ENCODE measurements around the gene SLC12A2.

The SLC12A2 gene

DNA sequence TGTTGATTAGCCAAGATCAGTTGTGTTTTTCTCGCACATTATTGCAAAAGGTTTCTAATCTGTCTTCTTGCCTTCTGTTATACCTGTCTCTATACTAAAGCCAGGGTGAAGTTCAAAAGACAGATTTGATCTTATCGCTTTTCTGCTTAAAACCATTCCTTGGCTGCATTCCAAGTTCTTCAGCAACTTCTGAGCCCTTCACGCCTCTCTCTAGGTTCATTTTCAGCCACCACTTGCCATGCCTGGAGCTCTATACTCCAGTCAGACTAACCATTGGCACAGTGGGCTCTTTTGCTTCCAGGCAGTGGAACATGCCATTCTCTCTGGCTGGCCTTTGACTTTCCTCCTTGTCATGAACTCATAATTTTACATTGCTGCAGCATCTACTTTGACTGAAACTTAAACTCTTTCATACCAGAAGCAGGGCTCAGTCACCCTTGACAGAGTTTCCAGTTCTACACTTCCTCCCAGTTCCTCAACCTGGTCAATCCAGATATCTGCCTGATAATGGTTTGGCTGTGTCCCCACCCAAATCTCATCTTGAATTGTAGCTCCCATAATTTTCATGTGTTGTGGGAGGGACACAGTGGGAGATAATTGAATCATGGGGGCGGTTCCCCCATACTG is 114.4 kb downstream of the SLC12A2 start:
- no peaks in the 10 kb centered on the region for H4K20me1 ChIP-seq (ENCODE audit: insufficient read depth, low read length)
- H3K9me2 ChIP-seq (ENCODE audit: low read depth, low read length): no peaks in the 10 kb centered on the region
- H3K4me2 ChIP-seq (ENCODE audit: low read length): no peak overlapping the region
- H3K27ac ChIP-seq (ENCODE audit: low read depth, low read length, poor library complexity, severe bottlenecking): no peak overlapping the region
- no peak overlapping the region for H3K4me3 ChIP-seq (ENCODE audit: low read depth, low read length, poor library complexity, severe bottlenecking)
- no peaks in the 10 kb centered on the region for H3K9me3 ChIP-seq (ENCODE audit: low read length)
- no peaks in the 10 kb centered on the region for H3K27me3 ChIP-seq (ENCODE audit: insufficient read depth, low read length)
- H3F3A ChIP-seq (ENCODE audit: insufficient read depth, low read length): no peaks in the 10 kb centered on the region
- peaks cover 6% of the 10 kb centered on the region for H3K4me1 ChIP-seq (ENCODE audit: insufficient read depth, low read length, severe bottlenecking)
- no peak overlapping the region for H3K9ac ChIP-seq (ENCODE audit: low read length)
- no peak overlapping the region for H2AFZ ChIP-seq (ENCODE audit: low read length)
- TF ChIP-seq EZH2 (IDR thresholded peaks at IDR 0.05; ENCODE audit: borderline replicate concordance, low read length): no peak
- TF ChIP-seq, protein P1, sequence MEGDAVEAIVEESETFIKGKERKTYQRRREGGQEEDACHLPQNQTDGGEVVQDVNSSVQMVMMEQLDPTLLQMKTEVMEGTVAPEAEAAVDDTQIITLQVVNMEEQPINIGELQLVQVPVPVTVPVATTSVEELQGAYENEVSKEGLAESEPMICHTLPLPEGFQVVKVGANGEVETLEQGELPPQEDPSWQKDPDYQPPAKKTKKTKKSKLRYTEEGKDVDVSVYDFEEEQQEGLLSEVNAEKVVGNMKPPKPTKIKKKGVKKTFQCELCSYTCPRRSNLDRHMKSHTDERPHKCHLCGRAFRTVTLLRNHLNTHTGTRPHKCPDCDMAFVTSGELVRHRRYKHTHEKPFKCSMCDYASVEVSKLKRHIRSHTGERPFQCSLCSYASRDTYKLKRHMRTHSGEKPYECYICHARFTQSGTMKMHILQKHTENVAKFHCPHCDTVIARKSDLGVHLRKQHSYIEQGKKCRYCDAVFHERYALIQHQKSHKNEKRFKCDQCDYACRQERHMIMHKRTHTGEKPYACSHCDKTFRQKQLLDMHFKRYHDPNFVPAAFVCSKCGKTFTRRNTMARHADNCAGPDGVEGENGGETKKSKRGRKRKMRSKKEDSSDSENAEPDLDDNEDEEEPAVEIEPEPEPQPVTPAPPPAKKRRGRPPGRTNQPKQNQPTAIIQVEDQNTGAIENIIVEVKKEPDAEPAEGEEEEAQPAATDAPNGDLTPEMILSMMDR (IDR thresholded peaks at IDR 0.05; ENCODE audit: low read length): no peak
- no peaks in the 10 kb centered on the region for H3K79me2 ChIP-seq (ENCODE audit: insufficient read depth, low read length)
- H3K36me3 ChIP-seq (ENCODE audit: insufficient read depth, low read length): no peaks in the 10 kb centered on the region

DNA sequence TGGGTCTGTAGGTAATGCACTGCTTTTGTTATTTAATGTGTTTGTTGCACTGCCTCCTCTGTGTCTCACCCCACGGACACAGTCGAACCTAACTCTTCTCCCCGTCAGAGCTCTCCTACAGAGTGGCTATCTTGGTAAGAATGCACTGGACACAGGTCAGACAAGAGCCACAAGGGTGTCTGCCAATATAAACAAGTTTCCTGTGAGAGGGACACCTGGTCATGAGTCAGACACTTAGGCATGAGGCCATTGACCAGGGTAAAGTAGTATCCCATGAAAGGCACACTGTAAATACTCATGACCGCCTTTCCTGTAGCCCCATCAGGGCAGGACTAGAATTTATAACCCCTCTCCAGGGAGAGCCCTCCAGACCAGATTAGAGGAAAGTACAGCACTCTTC is 115.5 kb downstream of the SLC12A2 start:
- Histone ChIP-seq H3K4me3 (ENCODE audit: low read depth, low read length, poor library complexity, severe bottlenecking) (no peak overlapping the region), H3K9ac (ENCODE audit: low read length) (no peak overlapping the region), H3K27me3 (ENCODE audit: insufficient read depth, low read length) (no peaks in the 10 kb centered on the region), H3K4me1 (ENCODE audit: insufficient read depth, low read length, severe bottlenecking) (peaks cover 6% of the 10 kb centered on the region), H3F3A (ENCODE audit: insufficient read depth, low read length) (no peaks in the 10 kb centered on the region), H4K20me1 (ENCODE audit: insufficient read depth, low read length) (no peaks in the 10 kb centered on the region), H3K9me2 (ENCODE audit: low read depth, low read length) (no peaks in the 10 kb centered on the region), H3K9me3 (ENCODE audit: low read length) (no peaks in the 10 kb centered on the region), H2AFZ (ENCODE audit: low read length) (no peak overlapping the region), H3K79me2 (ENCODE audit: insufficient read depth, low read length) (no peaks in the 10 kb centered on the region), H3K27ac (ENCODE audit: low read depth, low read length, poor library complexity, severe bottlenecking) (no peak overlapping the region), H3K36me3 (ENCODE audit: insufficient read depth, low read length) (no peaks in the 10 kb centered on the region), H3K4me2 (ENCODE audit: low read length) (no peak overlapping the region)
- no peak for TF ChIP-seq EZH2 (IDR thresholded peaks at IDR 0.05; ENCODE audit: borderline replicate concordance, low read length)
- TF ChIP-seq, protein P1 (IDR thresholded peaks at IDR 0.05; ENCODE audit: low read length): no peak

DNA sequence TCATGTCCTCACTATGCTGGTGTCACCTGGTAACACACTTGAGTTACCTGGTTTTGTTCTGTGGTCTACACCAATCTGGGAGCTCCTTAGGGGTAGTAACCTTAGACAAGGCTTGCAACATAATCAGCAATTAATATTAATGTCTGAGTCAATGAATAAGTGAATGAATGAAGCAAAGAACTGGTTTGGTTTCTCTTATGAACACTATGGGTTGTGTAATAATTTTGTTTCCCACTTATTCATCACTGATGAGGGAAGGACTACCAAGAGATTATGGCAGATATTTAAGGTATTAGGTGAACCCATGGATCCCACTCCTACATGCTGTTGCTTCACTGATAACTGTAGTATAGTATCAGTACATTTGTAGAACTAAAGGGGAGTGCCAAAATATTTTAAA is 116.0 kb downstream of the SLC12A2 start:
- no peaks in the 10 kb centered on the region for H3K27me3 ChIP-seq (ENCODE audit: insufficient read depth, low read length)
- no peaks in the 10 kb centered on the region for H3K9me2 ChIP-seq (ENCODE audit: low read depth, low read length)
- no peaks in the 10 kb centered on the region for H3K79me2 ChIP-seq (ENCODE audit: insufficient read depth, low read length)
- no peak overlapping the region for H3K4me2 ChIP-seq (ENCODE audit: low read length)
- TF ChIP-seq, protein P1 (IDR thresholded peaks at IDR 0.05; ENCODE audit: low read length): no peak
- no peak for TF ChIP-seq EZH2 (IDR thresholded peaks at IDR 0.05; ENCODE audit: borderline replicate concordance, low read length)
- H2AFZ ChIP-seq (ENCODE audit: low read length): no peak overlapping the region
- no peak overlapping the region for H3K27ac ChIP-seq (ENCODE audit: low read depth, low read length, poor library complexity, severe bottlenecking)
- no peaks in the 10 kb centered on the region for H4K20me1 ChIP-seq (ENCODE audit: insufficient read depth, low read length)
- no peaks in the 10 kb centered on the region for H3K36me3 ChIP-seq (ENCODE audit: insufficient read depth, low read length)
- H3K4me1 ChIP-seq (ENCODE audit: insufficient read depth, low read length, severe bottlenecking): peaks cover 6% of the 10 kb centered on the region
- H3K9me3 ChIP-seq (ENCODE audit: low read length): no peaks in the 10 kb centered on the region
- no peak overlapping the region for H3K4me3 ChIP-seq (ENCODE audit: low read depth, low read length, poor library complexity, severe bottlenecking)
- H3F3A ChIP-seq (ENCODE audit: insufficient read depth, low read length): no peaks in the 10 kb centered on the region
- H3K9ac ChIP-seq (ENCODE audit: low read length): no peak overlapping the region

All from OCI-LY1 (cell line).